T-cell (primary cell): ENCODE data around the gene SPATA31D1. TPM values are rescaled to one million over a fixed set of nuclear protein-coding genes. Genes with fewer than 3 reads are reported as not detected.

ENCODE experiments used
- ATAC-seq, 4 experiments: fragments of 200-7000 bp in 3 of 4; fragments of 150-1000 bp in 1 of 4; cut with Tn5 transposase; replicated peaks in 1 of 4; 1 replicate in 3 of 4; 2 replicates in 1 of 4; pipeline ENCODE4 v1.10.0; 2021; ENCODE audit warnings: moderate library complexity in 3 of 4, mild to moderate bottlenecking in 2 of 4, moderate number of reproducible peaks in 1 of 4
- CTCF ChIA-PET, 2 donors: fragments of 300-600 bp; sonication (Branson Sonifier 250); formaldehyde crosslinking; loops; one replicate each; lab custom pipeline; 2022; ENCODE audit warnings: antibody characterized with exemption in 2 of 2; lab: Charles Lee
- POLR2A ChIA-PET, 2 donors: fragments of 300-600 bp; sonication (Branson Sonifier 250); formaldehyde crosslinking; loops; one replicate each; lab custom pipeline; 2022; ENCODE audit warnings: antibody characterized with exemption in 2 of 2; lab: Charles Lee
- DNase-seq, 35 experiments: peaks; one replicate each; pipeline versions ENCODE4 v3.0.0 to v3.0.0-alpha.2; 2013 to 2023
- H3K27ac ChIP-seq: one replicate; pipeline ENCODE4 v1.5.1; 2013; ENCODE audit warnings: low read length
- H3K27me3 ChIP-seq, 2 experiments: replicated peaks in 1 of 2; 1 replicate in 1 of 2; 2 replicates in 1 of 2; pipeline versions ENCODE4 v1.6.1 to v1.7.0; 2013; ENCODE audit warnings: low read length in 1 of 2, mixed read lengths in 1 of 2; ENCODE audit not compliant: control insufficient read depth in 2 of 2, insufficient read depth in 2 of 2; ENCODE audit errors: extremely low read depth in 1 of 2
- H3K36me3 ChIP-seq, 2 donors: 1 replicate in 1 of 2; 2 replicates in 1 of 2; pipeline versions ENCODE4 v1.6.1 to v1.7.0; 2013; ENCODE audit warnings: low read length in 1 of 2; ENCODE audit not compliant: control insufficient read depth in 2 of 2, insufficient read depth in 1 of 2; ENCODE audit errors: extremely low read depth in 1 of 2
- H3K4me1 ChIP-seq, 2 experiments: 1 replicate in 1 of 2; 2 replicates in 1 of 2; pipeline versions ENCODE4 v1.6.1 to v1.7.0; 2013; ENCODE audit warnings: low read length in 2 of 2, mixed read lengths in 1 of 2; ENCODE audit not compliant: insufficient read depth in 2 of 2, control insufficient read depth in 1 of 2; ENCODE audit errors: extremely low read depth in 1 of 2
- H3K4me3 ChIP-seq, 2 donors: 1 replicate in 1 of 2; 2 replicates in 1 of 2; pipeline versions ENCODE4 v1.5.1 to v1.7.0; 2013; ENCODE audit warnings: mild to moderate bottlenecking in 2 of 2, low read length in 1 of 2, moderate library complexity in 1 of 2; ENCODE audit not compliant: control insufficient read depth in 1 of 2; ENCODE audit errors: extremely low read depth in 1 of 2
- H3K9me3 ChIP-seq: 2 replicates; pipeline ENCODE4 v1.7.0; 2013
- H3K27ac Mint-ChIP-seq, 2 donors: one replicate each; pipeline ENCODE4 v1.8.0; 2020 to 2021; ENCODE audit warnings: mild to moderate bottlenecking in 2 of 2, mixed read lengths in 2 of 2
- H3K27me3 Mint-ChIP-seq, 2 donors: one replicate each; pipeline ENCODE4 v1.8.0; 2021 to 2022; ENCODE audit warnings: mixed read lengths in 2 of 2
- H3K36me3 Mint-ChIP-seq: one replicate; pipeline ENCODE4 v1.8.0; 2021; ENCODE audit warnings: mixed read lengths
- H3K4me1 Mint-ChIP-seq, 3 donors: one replicate each; pipeline ENCODE4 v1.8.0; 2020 to 2022; ENCODE audit warnings: mixed read lengths in 3 of 3, mild to moderate bottlenecking in 1 of 3
- H3K4me3 Mint-ChIP-seq, 3 donors: one replicate each; pipeline ENCODE4 v1.8.0; 2020 to 2022; ENCODE audit warnings: mild to moderate bottlenecking in 3 of 3, mixed read lengths in 3 of 3, moderate library complexity in 3 of 3
- H3K9me3 Mint-ChIP-seq, 3 donors: one replicate each; pipeline ENCODE4 v1.8.0; 2020 to 2022; ENCODE audit warnings: mixed read lengths in 3 of 3
- WGBS: methylation state at CpG from one replicate; pipeline ENCODE4 v1.1.5; 2013; ENCODE audit warnings: missing lambda C conversion rate; ENCODE audit not compliant: insufficient coverage; 5-methylcytosine and 5-hydroxymethylcytosine counted together
- total RNA-seq, 35 experiments: library from RNA in 6 of 35; stranded (reverse) in 6 of 35; fragments of 120-200 nt in 1 of 35; gene quantifications; one replicate each; pipeline versions ENCODE4 v1.2.1 to v1.2.4 and lab custom pipeline; 2013 to 2026

The SPATA31D1 gene
- total RNA-seq, 5 donors from 2014 or later (not counting 1 experiment from before 2014, with no cell fraction given) = not detected

- no peaks in the 10 kb centered on the region for H3K4me1 ChIP-seq
- Mint-ChIP-seq H3K27ac (no peak overlapping the region), H3K4me3 (no peak overlapping the region), H3K27me3 (no peaks in the 10 kb centered on the region), H3K9me3 (peaks cover 3 to 19% (median 7%) of the 10 kb centered on the region in 3 donors), H3K4me1 (no peaks in the 10 kb centered on the region), H3K36me3 (no peaks in the 10 kb centered on the region)
- no peaks in the 10 kb centered on the region for H3K9me3 ChIP-seq
- ChIA-PET POLR2A (interaction anchor here in 1 of 2 donors (0.6 kb wide), 1 partner anchor 18 kb away, joined by 15 read pairs; no protein-coding TSS in a partner anchor), CTCF (no interaction called here)
- no peaks in the 10 kb centered on the region for H3K36me3 ChIP-seq
- no peaks in the 10 kb centered on the region for H3K27me3 ChIP-seq
- no peak overlapping the region for H3K4me3 ChIP-seq
- ATAC-seq = no peak
- 76% methylated on average over 2 of the region's 4 CpGs for WGBS
- DNase-seq = no peak
- no peak overlapping the region for H3K27ac ChIP-seq
Measured at GRCh38 chr9:81981883-81982282, 6.7 kb upstream of the SPATA31D1 start.

DNA sequence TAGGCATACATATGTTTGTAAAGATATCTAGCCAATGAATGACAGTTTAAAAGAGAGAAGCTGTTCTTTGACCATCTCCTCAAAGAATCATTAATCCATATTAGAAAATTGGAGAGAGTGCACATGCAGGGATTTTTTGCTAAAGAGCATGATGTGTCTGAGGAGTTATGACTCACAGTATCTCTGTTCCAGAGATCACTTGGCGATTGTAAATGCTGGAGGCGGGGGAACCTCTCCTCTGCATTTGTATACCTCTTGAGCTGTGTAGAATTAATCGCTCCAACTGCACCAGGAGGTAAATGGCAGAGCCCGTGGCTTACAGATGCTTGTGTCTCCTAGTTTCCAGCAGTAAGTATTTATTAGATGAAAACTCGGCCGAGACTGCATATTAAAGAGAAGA, 3.6 kb upstream of the SPATA31D1 start:
- WGBS = 70% methylated on average over 2 of the region's 6 CpGs
- no peak overlapping the region for H3K4me3 Mint-ChIP-seq
- DNase-seq (no peak), ATAC-seq (no peak)
- H3K36me3 Mint-ChIP-seq = no peaks in the 10 kb centered on the region
- Histone ChIP-seq H3K36me3 (no peaks in the 10 kb centered on the region), H3K4me3 (no peak overlapping the region), H3K4me1 (no peaks in the 10 kb centered on the region), H3K27ac (no peak overlapping the region), H3K9me3 (no peaks in the 10 kb centered on the region), H3K27me3 (no peaks in the 10 kb centered on the region)
- no peaks in the 10 kb centered on the region for H3K27me3 Mint-ChIP-seq
- H3K9me3 Mint-ChIP-seq = peaks cover 0 to 20% (median 12%) of the 10 kb centered on the region in 3 donors
- no peaks in the 10 kb centered on the region for H3K4me1 Mint-ChIP-seq
- ChIA-PET CTCF (no interaction called here), POLR2A (interaction anchor here in 1 of 2 donors (0.6 kb wide), 1 partner anchor 1502 kb away, joined by 3 read pairs; no protein-coding TSS in a partner anchor)
- H3K27ac Mint-ChIP-seq = no peak overlapping the region

DNA sequence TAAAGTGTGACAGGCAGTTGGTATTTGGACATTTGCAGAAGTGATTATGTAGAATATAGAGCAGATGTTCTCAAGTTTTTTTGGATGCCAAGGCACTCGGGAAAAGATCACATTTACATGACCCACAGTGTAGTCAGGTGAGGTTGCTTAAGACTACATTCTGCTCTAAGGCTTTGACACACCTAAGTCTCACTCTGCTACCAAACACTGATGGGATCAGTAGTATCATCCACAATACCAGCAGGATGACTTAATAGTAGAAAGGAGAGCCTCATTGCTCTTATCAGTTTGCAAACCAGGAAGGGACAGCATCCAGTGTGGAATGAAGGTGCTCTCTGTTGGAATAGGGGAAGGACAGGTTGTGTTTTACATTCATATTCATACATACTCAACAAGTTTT, 2.5 kb upstream of the SPATA31D1 start:
- CTCF ChIA-PET = no interaction called here
- no CpG with 5 or more reads among the region's 1 CpG for WGBS
- ATAC-seq (no peak), DNase-seq (no peak)
- Histone ChIP-seq H3K27ac (no peak overlapping the region), H3K9me3 (no peaks in the 10 kb centered on the region), H3K4me3 (no peak overlapping the region), H3K27me3 (no peaks in the 10 kb centered on the region), H3K36me3 (no peaks in the 10 kb centered on the region), H3K4me1 (no peaks in the 10 kb centered on the region)
- Mint-ChIP-seq H3K4me3 (no peak overlapping the region), H3K27me3 (no peaks in the 10 kb centered on the region), H3K36me3 (no peaks in the 10 kb centered on the region), H3K4me1 (no peaks in the 10 kb centered on the region), H3K9me3 (peaks cover 4 to 13% (median 12%) of the 10 kb centered on the region in 3 donors), H3K27ac (no peak overlapping the region)
- POLR2A ChIA-PET = no interaction called here

DNA sequence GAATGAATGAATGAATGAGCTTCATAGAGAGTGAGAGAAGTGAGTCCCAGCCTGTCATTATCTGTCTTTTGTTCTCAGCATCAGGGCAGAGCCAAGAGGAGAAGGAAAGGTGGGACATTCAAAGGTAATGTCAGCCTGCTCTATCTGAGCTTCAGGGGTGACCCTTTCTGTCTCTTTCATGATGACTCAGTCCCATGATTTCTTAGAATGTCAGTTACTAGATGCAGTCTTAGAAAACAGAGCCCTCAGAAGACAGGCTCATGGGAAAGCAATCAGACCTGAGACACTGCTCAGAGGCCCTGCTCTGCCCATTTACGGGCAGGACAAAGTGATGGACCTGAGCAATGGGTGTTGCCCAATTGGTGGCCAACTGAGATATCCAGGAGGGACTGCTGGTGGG, 1.1 kb downstream of the SPATA31D1 start:
- H3K4me3 ChIP-seq = no peak overlapping the region

GRCh38 chr9:81993656-81994055, 5.1 kb downstream of the SPATA31D1 start:
- no peak overlapping the region for H3K4me3 ChIP-seq
- no peaks in the 10 kb centered on the region for H3K36me3 ChIP-seq
- ChIA-PET CTCF (no interaction called here), POLR2A (no interaction called here)
- no peak overlapping the region for H3K27ac Mint-ChIP-seq
- ATAC-seq = no peak
- H3K27me3 ChIP-seq = no peaks in the 10 kb centered on the region
- no peak overlapping the region for H3K27ac ChIP-seq
- no peak overlapping the region for H3K4me3 Mint-ChIP-seq
- no peaks in the 10 kb centered on the region for H3K27me3 Mint-ChIP-seq
- H3K4me1 Mint-ChIP-seq = no peaks in the 10 kb centered on the region
- H3K9me3 Mint-ChIP-seq = peaks cover 9 to 17% (median 10%) of the 10 kb centered on the region in 3 donors
- DNase-seq = no peak
- 87% methylated on average over 3 of the region's 5 CpGs for WGBS
- H3K9me3 ChIP-seq = no peaks in the 10 kb centered on the region
- H3K4me1 ChIP-seq = no peaks in the 10 kb centered on the region
- no peaks in the 10 kb centered on the region for H3K36me3 Mint-ChIP-seq

More for the DNA sequence above, 1.1 kb downstream of the SPATA31D1 start:
- no peaks in the 10 kb centered on the region for H3K36me3 ChIP-seq
- H3K36me3 Mint-ChIP-seq = no peaks in the 10 kb centered on the region
- no peak overlapping the region for H3K27ac Mint-ChIP-seq
- H3K9me3 ChIP-seq = no peaks in the 10 kb centered on the region
- WGBS = 100% methylated on average over 1 of the region's 1 CpG
- CTCF ChIA-PET = no interaction called here
- H3K4me3 Mint-ChIP-seq = no peak overlapping the region
- H3K4me1 ChIP-seq = no peaks in the 10 kb centered on the region
- POLR2A ChIA-PET = no interaction called here
- no peaks in the 10 kb centered on the region for H3K27me3 ChIP-seq
- no peak overlapping the region for H3K27ac ChIP-seq
- H3K9me3 Mint-ChIP-seq = peaks cover 5 to 24% (median 17%) of the 10 kb centered on the region in 3 donors
- DNase-seq (no peak), ATAC-seq (no peak)
- no peaks in the 10 kb centered on the region for H3K4me1 Mint-ChIP-seq
- no peaks in the 10 kb centered on the region for H3K27me3 Mint-ChIP-seq

GRCh38 chr9:81999806-82000205, 11.2 kb downstream of the SPATA31D1 start:
- ChIA-PET POLR2A (no interaction called here), CTCF (no interaction called here)
- Histone ChIP-seq H3K27ac (no peak overlapping the region), H3K9me3 (no peaks in the 10 kb centered on the region), H3K27me3 (no peaks in the 10 kb centered on the region), H3K36me3 (no peaks in the 10 kb centered on the region), H3K4me1 (no peaks in the 10 kb centered on the region), H3K4me3 (no peak overlapping the region)
- H3K9me3 Mint-ChIP-seq = peaks cover 5 to 7% (median 5%) of the 10 kb centered on the region in 3 donors
- H3K36me3 Mint-ChIP-seq = no peaks in the 10 kb centered on the region
- no peak for ATAC-seq
- no peaks in the 10 kb centered on the region for H3K27me3 Mint-ChIP-seq
- H3K4me1 Mint-ChIP-seq = no peaks in the 10 kb centered on the region
- no peak overlapping the region for H3K4me3 Mint-ChIP-seq
- no peak for DNase-seq
- H3K27ac Mint-ChIP-seq = no peak overlapping the region

- peaks cover 5 to 16% (median 14%) of the 10 kb centered on the region in 3 donors for H3K9me3 Mint-ChIP-seq
- no peaks in the 10 kb centered on the region for H3K4me1 ChIP-seq
- H3K9me3 ChIP-seq = no peaks in the 10 kb centered on the region
- no peak overlapping the region for H3K27ac ChIP-seq
- no peak overlapping the region for H3K27ac Mint-ChIP-seq
- ATAC-seq = no peak
- no peak overlapping the region for H3K4me3 Mint-ChIP-seq
- peaks cover 0 to 5% of the 10 kb centered on the region in 2 donors for H3K27me3 Mint-ChIP-seq
- no peaks in the 10 kb centered on the region for H3K36me3 ChIP-seq
- 100% methylated on average over 1 of the region's 1 CpG for WGBS
- no peaks in the 10 kb centered on the region for H3K27me3 ChIP-seq
- no peaks in the 10 kb centered on the region for H3K4me1 Mint-ChIP-seq
- no peak overlapping the region for H3K4me3 ChIP-seq
- POLR2A ChIA-PET = no interaction called here
- no peaks in the 10 kb centered on the region for H3K36me3 Mint-ChIP-seq
- CTCF ChIA-PET = no interaction called here
- no peak for DNase-seq
Measured at GRCh38 chr9:82010711-82011110, 22.1 kb downstream of the SPATA31D1 start.
